GM19099 (cell line): Measurements from ENCODE around the gene HEMK1.

Experiments
- POLR2A ChIP-seq: IDR thresholded peaks from 3 replicates; pipeline ENCODE4 v1.6.1; 2011; ENCODE audit warnings: low read depth; ENCODE audit not compliant: insufficient read length; ENCODE audit errors: extremely low read depth

The HEMK1 gene

DNA sequence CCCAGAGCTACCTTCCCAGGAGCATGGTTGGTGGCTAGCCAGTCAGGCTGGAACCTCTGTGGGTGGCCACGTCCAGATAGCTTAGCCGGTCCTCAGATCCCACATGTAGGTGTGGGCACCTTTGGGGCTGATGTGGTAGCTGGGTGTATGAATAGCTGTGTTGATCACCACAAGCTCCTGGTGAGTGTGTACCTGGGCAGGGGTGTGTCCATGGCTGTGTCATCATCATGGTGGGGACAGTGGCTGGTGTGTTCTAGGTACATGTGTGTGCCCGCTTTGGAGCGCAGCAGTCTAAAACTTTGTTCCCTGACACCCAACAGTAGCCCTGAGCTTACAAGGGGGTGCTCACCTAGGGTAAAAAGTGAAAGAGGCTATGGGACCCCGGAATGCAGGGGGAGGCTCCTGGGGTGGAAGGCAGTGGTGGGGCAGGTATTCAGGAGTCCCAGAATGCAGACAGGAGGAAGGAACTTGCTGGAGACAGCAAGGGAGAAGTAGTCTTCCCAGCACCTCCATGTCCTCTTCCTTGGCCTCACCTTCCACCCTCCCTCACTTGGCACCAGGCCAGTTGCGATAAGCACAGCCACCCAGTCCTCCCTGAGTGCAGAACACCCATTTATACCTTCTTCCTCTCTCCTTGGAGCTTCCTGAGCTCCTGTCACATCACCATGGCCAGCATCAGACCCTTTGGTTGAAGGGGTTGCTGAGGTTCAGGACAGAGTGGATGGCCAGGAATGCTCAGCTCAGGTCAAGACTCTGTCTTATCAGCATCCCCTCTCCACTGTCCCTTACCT, 41.1 kb downstream of the HEMK1 start:
- no peak for TF ChIP-seq POLR2A

- no peak for TF ChIP-seq POLR2A
These were observed 41.7 kb downstream of the HEMK1 start for GRCh38 chr3:50610992-50611463.

DNA sequence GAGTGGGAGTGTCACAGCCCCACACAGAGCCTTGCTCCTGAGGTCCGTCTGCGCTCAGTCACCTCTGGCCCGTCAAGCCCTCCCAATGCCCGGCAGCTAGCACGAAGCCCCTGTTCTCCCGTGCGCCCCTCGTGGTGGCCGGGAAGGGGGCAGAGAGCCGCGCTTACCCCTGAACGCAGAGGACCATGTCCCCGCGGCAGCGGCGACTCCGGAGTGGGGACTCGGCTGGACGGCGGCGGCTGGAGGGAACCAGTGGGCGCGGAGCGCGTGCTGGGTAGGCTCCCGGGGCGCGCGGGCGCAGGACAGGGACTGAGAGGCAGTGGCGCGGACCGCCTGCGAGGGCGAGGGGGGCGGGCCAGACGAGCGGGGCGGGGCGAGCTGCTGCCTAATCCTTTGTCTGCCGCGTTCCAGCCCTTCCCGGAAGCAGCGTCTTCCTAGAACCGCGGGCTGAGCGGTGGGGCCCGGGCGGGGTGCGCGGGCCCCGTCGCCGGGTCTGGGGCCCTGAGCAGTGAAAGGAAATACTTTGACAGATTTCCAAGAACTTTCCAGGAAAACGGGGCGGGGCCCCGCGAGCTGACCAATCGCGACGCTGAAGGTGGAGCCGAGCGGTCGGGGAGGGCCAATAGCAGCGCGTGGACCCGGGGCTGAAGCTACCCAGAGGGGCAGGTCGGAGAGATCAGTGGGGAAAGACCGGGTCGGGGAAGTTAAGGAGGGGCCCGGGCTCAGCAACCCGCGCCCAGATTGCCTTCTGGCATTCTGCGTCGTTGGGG, 42.3 kb downstream of the HEMK1 start, which contains the start of gene CISH:
TSS of gene CISH (minus strand) at position 311 of the 770 bp plus-strand sequence. CDS start at position 187, 124 bp downstream.
- TF ChIP-seq POLR2A: peak; percentile 76

- TF ChIP-seq POLR2A: no peak
These were observed 43.0 kb downstream of the HEMK1 start for GRCh38 chr3:50612234-50612882.

DNA sequence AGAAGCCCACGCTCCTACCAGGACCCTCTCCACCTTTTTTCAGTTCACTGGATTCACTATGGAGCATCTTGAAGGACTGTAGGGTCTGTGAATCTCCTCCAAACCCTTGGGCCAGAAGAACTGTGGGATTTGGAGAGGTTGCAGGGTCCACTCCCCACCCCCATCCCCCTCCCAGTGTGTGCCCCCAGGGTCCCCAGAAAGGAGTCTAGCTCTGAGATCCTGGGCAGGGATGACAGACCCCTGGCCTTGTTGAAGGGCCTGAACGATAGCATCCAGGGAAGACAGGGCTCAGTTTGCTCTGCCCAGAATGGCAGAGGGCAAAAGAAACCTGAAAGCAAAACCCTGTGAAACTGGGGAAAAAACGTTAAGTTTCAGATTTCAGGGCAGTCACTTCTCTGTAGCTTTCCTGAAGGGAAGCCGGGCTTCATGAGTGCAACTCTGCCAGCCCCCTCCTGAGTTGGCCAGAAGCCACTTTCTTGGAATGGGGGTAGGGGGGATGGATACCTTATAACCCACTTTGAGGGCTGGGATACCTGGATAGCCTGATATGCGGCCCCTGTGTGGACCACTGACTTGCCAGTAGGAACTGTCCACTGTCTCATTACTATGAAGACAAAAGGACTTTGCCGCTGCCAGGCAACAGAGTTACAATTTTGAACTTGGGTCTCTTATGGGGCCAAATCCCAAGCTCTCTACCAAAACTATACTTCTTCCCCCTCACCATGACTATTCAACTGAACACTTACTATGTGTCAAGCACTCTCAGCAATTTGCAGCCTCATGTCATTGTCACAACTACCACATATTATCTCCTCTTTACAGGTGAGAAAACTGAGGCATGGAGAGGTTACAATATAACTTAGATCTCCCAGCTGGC, 43.9 kb downstream of the HEMK1 start:
- TF ChIP-seq POLR2A: no peak

DNA sequence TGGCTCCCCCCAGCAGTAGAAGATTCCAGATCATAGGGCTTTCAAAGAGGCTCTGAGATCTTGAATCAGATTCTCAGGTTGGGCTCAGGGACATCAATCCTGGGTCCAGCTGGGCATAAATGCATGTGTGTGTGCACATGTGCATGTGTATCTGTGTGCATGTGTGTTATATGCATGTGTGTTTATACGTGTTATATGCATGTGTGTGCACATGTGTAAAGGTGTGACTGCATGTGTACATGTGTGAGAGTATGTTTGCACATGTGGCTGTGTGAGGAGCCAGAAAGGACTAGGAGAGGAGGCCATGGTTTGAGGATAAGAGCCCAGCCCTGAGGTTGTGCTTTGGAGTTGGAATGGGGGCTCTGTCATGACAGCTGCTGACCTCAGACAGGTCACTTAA, 45.9 kb downstream of the HEMK1 start:
- no peak for TF ChIP-seq POLR2A

DNA sequence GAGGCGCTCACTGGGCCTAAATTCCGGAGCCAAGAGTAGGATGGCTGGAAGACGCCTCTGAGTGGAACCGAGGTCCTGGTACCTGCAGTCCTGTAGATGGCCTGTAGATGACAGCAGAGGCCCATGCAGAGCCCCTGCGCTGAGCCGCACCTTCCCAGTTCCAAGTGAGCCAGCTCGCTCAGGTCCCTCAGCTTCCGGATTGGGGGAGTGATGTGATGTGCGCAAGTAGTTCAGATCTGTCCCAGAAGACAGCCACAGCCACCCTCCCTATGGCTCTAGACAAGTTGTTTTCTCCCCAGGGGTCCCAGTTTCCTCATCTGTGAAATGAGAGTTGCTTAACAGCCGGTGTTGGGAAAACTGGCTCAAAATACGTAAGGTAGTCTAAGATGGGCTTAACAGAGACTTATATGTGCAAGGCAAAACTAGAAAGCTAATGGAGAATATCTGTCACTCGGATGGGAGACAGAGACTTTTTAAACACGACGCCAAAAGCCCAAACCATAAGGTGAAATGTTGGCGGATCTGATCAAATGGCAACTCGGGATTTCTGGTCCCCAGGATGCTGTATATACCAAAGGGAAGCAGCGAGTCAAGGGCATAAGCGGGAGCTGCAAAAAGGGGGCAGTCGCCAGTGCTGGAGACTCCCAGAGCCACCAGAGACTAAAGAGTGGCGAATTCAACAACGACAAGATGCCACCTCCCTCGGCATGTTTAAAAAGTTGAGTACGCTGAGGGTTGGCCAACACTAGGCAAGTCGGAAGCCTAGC, 46.9 kb downstream of the HEMK1 start:
- TF ChIP-seq POLR2A: no peak

- peak; percentile 11 for TF ChIP-seq POLR2A
These were observed 47.4 kb downstream of the HEMK1 start for GRCh38 chr3:50616770-50617095.

DNA sequence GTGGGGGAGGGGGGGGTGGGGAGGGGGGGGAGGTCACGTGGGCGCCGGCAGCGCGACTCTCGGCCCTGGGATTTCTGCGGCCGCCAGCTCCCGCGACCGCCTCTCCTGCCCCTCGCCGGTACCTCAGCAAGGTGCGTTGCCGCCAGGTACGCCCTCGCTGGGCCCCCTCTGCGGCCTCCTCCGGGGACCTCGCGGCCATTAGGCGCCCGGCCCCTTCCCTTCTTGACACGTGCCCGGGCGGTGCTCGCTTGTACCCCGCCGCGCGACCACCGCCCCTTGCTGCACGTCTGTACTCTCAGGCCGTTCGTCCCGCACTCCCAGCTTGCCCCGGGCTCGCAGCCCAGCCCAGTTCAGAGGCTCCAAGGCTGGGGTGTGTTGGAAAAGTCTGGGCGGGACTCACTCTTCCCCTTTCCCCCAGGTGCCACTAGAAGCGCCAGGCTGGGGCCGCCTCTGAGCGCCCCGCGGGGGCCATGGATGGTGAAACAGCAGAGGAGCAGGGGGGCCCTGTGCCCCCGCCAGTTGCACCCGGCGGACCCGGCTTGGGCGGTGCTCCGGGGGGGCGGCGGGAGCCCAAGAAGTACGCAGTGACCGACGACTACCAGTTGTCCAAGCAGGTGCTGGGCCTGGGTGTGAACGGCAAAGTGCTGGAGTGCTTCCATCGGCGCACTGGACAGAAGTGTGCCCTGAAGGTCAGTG, 47.9 kb downstream of the HEMK1 start, which contains the start of gene MAPKAPK3:
TSS of gene MAPKAPK3 (plus strand) at position 56 of the 696 bp plus-strand sequence. CDS start at position 471, 415 bp downstream.
- peak; percentile 38 for TF ChIP-seq POLR2A

GRCh38 chr3:50617911-50618481, 48.7 kb downstream of the HEMK1 start:
- TF ChIP-seq POLR2A: no peak

DNA sequence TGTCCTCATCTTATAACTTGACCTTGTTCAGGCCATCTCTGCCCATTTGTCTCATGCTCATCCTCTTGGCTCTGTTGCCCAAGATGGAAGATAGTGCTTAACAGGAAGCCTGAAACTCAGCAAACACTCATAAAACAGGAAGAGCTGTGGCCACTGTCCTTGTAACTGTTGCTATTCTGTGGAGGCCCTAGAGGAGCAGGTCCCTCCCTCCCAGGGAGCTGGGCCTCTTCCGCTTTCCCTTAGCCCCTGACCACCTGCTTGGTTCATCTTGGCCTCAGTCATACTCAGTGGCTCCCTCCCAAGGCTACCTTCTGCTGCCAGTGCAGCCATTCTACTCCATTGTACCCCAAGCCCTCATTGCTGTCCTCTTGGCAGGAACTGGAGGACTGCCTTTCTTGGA, 51.1 kb downstream of the HEMK1 start:
- no peak for TF ChIP-seq POLR2A

DNA sequence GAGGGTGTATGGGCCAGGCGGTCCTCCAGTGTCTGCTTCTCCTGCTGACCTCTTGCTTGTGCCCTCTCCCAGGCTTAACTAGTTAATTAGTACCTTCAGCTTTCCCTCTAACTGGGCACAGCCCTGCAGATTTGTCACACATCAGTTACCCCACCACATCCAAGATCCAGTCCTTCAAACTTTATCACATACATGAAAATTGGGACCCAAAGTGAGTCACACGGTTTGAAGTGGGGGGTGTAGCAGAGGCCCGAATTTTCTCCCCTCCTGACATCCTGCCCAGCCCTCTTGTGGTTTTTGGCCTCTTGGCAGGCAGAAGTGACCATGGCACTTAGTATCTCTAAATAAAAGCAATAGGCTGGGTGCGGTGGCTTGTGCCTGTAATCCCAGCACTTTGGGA, 51.5 kb downstream of the HEMK1 start:
- no peak for TF ChIP-seq POLR2A

DNA sequence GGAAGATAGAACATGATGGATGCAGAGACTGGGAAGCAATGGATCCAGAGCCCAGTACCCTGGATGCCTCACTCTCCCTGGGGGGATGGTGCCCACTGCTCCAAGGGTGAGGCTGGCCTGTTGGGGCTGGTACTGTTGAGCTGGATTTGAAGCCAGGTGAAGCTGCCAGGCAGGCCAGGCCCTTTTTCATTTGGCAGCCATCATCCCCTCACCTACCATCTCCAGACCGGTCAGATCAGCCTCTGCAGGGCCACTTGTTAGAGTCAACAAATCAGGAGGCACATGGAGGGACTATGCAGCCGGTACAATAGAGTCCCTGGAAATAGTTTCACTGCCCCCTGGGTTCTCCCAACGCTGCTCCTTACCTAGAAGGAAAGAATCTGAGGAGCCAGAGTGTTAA, 53.6 kb downstream of the HEMK1 start:
- no peak for TF ChIP-seq POLR2A
